ENCODE data around the gene GPRC5A.
A peak's percentile ranks its signal among the peaks of the same experiment; 100 is the strongest.

Gene GPRC5A

GRCh38 chr12:12887471-12887870, 3.9 kb upstream of the GPRC5A start:
- DNase-seq, result no peak

GRCh38 chr12:12889701-12890100, 1.7 kb upstream of the GPRC5A start:
- DNase-seq, result no peak

GRCh38 chr12:12890543-12891079, 751 bp upstream of the GPRC5A start:
- DNase-seq, result peak; percentile 6

DNA sequence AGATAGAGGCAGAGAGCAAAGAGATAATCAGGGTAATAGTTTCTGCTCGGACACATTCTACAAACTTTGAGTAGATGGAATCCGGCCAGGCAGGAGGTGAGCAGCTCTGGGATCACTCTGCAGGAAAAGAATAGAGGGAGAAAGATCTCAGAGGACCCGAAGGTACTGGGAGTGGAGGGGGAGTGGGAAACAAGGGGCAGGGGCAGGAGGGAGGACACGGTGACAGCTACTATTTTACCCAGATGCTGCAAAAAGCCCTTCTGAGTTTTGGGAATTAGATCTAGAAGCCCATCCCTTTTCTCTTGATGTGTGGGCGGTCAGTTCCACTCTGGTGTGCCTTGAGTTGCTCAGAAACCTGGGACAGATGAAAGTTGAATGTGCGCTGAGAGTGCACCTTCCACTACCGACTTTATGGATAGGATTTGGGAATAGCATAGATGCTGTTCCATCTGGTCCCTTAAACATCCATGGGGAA, 556 bp downstream of the GPRC5A start:
- DNase-seq, result no peak

DNA sequence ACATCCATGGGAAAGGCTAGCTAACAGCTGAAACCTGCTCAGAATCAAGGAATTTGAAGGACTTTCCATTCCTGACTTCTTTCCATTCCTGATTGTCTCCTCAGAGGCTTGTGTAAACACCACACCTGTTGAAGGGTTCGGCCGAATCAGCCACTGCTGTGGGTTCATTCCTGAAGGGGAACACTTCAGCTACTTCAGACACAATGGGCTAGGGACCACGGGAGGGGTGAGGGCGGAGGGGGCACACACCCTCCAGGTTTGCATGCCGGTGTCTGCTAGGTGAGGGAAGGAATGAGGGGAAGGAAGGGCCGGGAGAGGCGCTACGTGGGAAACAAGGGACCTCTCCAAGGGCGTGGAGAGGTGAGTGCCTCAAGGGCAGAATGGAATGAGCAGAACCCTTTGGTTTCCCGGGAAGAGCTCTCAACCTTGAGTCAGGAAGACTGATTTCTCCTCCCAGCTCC, 1.3 kb downstream of the GPRC5A start:
- no peak for DNase-seq

- DNase-seq, result no peak
Observed at GRCh38 chr12:12893438-12893837, 2.1 kb downstream of the GPRC5A start.

GRCh38 chr12:12896260-12896659, 4.9 kb downstream of the GPRC5A start:
- no peak for DNase-seq

DNA sequence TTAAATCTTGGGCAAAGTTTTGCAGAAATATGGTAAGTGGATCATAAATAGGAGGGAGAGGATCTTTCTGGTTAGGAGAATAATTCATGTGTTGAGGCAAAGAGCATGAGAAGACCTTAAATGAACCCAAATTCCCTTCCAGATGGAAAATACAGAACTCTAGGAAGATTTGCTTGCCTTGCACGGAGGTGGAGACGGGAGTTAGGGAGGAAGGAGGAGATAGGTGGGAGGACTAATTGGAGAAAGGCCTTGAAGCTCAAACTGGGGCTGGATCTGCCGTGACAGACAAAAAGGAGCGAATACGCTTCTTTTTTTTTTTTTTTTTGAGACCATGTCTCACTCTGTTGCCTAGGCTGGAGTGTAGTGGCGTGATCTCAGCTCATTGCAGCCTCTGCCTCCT, 5.9 kb downstream of the GPRC5A start:
- no peak for DNase-seq

DNA sequence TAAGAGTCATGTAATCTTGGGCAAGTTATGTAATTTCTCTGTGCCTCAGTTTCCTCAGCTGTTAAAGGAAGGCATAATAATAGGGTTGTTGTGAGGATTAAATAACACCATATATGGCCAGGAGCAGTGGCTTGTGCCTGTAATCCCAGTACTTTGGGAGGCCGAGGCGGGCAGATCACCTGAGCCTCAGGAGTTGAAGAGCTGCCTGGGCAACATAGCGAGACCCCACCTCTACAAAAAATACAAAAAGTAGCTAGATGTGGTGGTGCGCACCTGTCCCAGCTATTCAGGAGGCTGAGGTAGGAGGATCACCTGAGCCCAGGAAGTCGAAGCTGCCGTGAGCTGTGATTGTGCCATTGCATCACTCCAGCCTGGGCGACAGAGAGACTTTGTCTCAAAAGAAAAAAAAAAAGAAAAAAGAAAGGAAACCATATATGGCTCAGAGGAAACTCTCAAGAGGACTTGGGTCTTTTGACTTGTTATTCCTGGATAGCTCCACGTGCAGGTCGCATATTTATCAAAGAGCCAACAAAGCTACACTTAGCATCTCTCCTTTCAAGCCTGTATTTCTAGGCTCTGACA, 6.9 kb downstream of the GPRC5A start:
- DNase-seq, result no peak

- DNase-seq, result no peak
Observed at GRCh38 chr12:12898911-12899511, 7.6 kb downstream of the GPRC5A start.

GRCh38 chr12:12899530-12900380, 8.4 kb downstream of the GPRC5A start:
- DNase-seq, result no peak

DNA sequence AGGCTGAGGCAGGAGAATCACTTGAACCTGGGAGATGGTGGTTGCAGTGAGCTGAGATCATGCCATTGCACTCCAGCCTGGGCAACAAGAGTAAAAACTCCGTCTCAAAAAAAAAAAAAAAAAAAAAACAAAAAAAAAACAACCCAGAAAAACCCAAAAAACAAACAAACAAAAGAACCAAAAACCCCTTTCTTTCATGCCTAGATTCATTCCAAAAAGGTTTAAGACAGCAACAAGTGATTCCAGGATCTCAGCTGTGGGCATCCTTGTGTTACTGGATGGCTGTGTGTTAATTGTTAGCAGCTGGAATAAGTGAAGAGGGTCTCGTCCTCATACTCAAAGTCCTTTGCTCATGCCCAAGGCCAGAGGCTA, 9.4 kb downstream of the GPRC5A start:
- no peak for DNase-seq

DNA sequence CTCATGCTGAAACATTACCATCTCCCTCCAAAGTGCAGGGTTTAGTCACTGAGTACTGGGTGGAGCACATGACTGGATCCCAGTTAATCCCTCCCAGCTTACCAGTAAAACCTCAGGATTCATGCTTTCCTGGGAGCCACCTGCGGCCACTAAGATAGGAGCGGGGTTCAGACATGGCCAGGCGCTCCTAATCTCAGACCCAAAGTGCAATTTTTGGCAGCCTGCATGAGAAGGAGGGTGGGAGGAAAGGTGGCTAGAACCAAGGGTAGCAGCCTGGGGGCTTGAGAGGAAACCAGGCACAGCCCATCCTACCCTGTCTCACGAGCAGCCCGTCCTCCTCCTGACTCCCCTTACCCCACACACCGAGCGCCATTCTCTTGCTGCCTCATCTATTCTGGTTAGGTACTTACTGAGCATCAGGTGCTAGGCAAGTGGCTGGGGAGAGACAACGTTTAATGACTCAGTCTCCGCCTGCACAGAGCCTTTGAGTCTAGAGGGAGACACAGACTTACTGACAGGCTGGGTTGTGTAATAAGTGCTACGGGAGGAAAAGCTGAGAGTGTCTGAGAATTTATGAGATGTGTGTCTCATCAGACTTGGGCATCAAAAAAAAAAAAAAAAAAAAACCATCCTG, 9.9 kb downstream of the GPRC5A start:
- DNase-seq, result no peak

DNA sequence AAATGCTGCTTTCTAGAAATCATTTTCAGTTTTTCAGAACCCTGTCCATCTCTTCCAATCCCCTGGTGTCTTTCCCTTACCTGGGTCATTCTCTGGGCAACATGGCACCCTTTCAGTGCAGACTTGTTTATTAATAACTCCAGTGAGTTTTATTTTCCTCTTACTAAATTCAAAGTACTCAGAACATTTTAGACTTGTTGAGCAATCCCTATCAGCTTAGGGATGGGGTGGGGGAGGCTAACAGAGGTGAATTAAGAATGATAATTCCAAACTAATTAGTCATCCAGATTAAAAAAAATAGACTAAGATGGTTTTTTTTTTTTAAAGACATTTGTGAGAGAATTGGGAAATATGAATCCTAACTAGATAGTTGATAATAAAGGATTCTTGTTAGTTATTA, 10.7 kb downstream of the GPRC5A start:
- DNase-seq, result no peak

DNA sequence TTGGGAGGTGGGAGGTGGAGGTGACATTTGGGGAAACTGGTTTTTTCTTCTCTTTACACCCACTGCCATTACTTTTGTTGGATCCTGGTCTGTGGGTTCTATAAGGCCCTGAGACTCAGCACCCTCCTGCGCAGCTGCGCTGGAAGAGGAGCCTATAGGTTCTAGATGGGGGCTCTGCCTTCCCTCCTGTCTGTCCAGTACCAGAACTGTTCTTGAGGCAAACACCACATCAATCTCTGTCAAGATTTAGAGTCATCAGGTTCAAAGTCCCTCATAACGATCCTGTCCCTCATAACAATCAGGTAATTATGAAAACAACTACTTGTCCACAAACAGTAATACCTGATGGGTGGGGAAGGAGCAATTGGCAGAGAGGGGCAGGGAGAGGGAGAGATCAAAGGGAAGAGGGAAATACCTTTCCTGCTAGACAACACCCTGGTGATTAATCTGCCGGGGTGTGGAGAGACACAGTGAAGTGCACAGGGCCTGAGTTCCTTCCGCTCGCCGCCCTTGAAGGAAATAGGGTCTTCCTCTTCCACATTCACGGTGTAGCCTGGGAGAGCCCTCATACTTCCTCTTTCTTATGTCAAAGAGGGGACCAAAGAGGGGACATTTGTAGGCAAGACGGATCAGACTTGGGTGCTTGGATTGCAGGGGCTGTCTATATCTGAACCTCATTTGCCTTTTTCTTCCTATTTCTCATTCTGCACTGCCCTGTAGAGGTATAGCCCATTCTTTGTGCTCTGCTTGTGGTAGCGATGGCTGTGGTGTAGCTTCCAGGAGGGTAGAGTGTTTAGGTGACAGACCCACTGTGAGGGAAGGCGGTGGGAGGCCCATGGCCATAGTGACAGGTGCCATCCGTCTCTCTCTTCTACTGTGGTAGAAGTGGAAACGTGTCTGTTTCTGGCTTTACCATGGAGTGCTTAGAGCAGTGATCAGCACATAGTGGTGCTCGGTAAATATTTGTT, 12.6 kb downstream of the GPRC5A start:
- no peak for DNase-seq

DNA sequence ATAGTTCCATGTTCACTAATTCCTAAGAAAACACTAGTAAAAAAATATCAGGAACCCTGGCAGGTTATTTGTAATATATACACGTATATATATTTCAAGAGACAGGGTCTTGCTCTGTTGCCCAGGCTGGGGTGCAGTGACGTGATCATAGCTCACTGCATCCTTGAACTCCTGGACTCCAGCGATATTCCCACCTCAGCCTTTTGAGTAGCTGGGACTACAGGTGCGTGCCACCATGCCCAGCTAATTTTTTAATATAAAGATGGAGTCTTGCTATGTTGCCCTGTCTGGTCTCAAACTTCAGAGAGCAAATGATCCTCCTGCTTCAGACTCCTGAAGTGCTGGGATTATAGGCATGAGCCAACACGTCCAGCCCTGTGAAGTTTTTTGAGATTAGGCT, 16.2 kb downstream of the GPRC5A start:
- DNase-seq, result no peak

GRCh38 chr12:12908252-12908651, 16.9 kb downstream of the GPRC5A start:
- no peak for DNase-seq

GRCh38 chr12:12908711-12909110, 17.3 kb downstream of the GPRC5A start:
- no peak for DNase-seq

- DNase-seq, result no peak
Observed at GRCh38 chr12:12909228-12909994, 18.0 kb downstream of the GPRC5A start.

- DNase-seq, result no peak
Observed at GRCh38 chr12:12909995-12910420, 18.6 kb downstream of the GPRC5A start.

DNA sequence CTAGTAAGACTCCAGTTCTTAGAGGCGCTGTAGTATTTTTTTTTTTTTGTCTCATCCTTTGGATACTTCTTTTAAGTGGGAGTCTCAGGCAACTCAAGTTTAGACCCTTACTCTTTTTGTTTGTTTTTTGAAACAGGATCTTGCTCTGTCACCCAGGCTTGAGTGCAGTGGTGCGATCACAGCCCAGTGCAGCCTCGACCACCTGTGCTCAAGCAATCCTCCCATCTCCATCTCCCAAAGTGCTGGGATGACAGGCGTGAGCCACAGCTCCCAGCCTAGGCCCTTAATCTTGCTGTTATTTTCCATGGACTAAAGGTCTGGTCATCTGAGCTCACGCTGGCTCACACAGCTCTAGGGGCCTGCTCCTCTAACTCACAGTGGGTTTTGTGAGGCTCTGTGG, 21.3 kb downstream of the GPRC5A start:
- DNase-seq, result no peak
